OCI-LY3 (cell line): ENCODE measurements around the gene GALNTL6.

Experiments used
- CTCF ChIP-seq: fragments of 200-600, 300-600 bp; sonication (generic); IDR thresholded peaks from 2 replicates; pipeline ENCODE4 v1.5.1; 2014; ENCODE audit warnings: antibody characterized with exemption, low read length, low read depth
- EZH2phosphoT487 ChIP-seq: fragments of 200-600 bp; shearing (Covaris generic); IDR thresholded peaks from 2 replicates; pipeline ENCODE4 v1.6.1; 2018; ENCODE audit warnings: antibody characterized with exemption, mixed run types, low read depth

GRCh38 chr4:172686021-172686420, 872.8 kb downstream of the GALNTL6 start:
- TF ChIP-seq CTCF (no peak), EZH2phosphoT487 (no peak)
